Right lung (tissue), 10 donors: ENCODE data around the gene EOMES. TPM values are rescaled to one million over a fixed set of nuclear protein-coding genes. Genes with fewer than 3 reads are reported as not detected.
"Not testable (repeated sequence)": the region's sequence is repeated elsewhere in the genome, so short reads cannot be mapped to it uniquely, and the experiment has no call there.

Experiments used
- DNase-seq, 2 donors: peaks; one replicate each; pipeline ENCODE4 v3.0.0-alpha.2; 2013
- long read RNA-seq, 8 donors: transcript quantifications; one replicate each; lab custom pipeline, GENCODE V29; 2026
- polyA plus RNA-seq, 5 donors: library from polyadenylated mRNA; unstranded; fragments of 120-200 nt; gene quantifications; one replicate each; pipeline versions ENCODE4 v1.2.1 to v1.2.3, GENCODE V29; 2013; ENCODE audit warnings: inconsistent platforms in 1 of 5, low replicate concordance in 1 of 5; ENCODE audit not compliant: insufficient read length in 5 of 5, insufficient read depth in 1 of 5

EOMES gene
- 1 to 10 TPM in 1 of 5 donors, under 1 TPM in 4; 0.28 to 1.1 (median 0.66) TPM for polyA plus RNA-seq
- long read RNA-seq, donor 1, partial matches to known transcripts, result 0 of 1 reads
- long read RNA-seq, donor 1, other reads (novel, unspliced or antisense), result 0 of 1 reads
- long read RNA-seq, donor 2, partial matches to known transcripts, result 0 of 1 reads
- long read RNA-seq, donor 2, other reads (novel, unspliced or antisense), result 0 of 1 reads
- long read RNA-seq, donor 3, partial matches to known transcripts, result 0 of 1 reads
- long read RNA-seq, donor 3, other reads (novel, unspliced or antisense), result 0 of 1 reads
- long read RNA-seq, donor 4, result 0 reads
- long read RNA-seq, donor 5, result 0 reads
- long read RNA-seq, donor 6, result 0 reads
- long read RNA-seq, donor 7, result 0 reads
- long read RNA-seq, donor 8, result 0 reads

DNA sequence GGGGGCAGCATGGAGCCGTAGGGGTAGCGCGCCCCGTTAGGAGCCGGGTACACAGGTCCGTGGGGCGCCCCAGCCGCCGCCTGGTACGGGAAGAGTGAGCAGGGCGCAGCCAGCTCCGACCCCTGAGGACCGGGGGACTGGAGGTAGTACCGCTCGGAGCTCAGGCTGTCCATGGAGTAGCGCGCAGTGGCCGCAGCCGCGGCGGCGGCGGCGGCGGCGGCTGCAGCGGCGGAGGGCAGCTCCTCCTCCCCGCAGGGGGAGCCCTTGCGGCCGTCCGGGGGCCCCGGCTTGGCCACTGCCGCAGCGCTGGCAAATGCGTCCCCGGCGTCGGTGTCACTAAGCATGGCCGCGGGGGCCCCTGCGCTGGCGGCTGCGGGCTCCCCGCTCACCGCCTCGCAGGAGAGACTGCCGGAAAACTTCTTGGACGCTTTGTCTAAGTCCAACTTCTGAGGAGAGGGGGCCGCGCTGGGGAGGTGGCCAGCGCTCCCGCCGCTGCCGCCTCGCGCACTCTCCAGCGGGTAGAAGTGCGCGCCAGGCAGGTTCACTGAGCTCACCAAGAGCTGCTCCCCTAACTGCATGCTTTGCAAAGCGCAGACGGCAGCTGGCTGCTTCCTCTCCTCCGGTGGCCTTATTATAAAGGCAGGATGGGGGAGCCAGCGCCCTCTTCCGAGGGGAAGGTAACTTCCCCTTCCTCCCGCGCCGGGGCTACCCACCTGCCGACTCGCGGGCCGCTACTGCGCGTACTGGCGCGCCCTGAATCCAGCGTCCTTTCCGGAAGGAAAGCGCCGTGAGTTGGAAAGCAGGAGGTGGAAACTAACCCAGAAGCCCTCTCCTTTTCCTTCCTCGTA lies at the start of gene EOMES:
Gene EOMES (minus strand): TSS at position 607 of the 848 bp plus-strand sequence. CDS start 29 bp downstream, at position 578.
- DNase-seq, result no peak

DNA sequence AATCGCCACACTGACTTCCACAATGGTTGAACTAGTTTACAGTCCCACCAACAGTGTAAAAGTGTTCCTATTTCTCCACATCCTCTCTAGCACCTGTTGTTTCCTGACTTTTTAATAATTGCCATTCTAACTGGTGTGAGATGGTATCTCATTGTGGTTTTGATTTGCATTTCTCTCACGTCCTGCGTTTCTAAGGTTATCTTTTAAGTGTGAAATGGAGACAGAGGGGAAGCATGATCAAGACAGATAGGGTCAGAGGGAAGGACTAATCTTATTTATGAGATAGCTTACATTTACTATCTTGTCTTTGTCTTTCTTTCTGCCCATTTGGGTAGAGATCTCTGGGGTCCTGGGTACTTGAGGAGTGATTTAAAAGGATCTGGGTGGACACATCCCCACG lies 48.3 kb upstream of the EOMES start:
- not testable (repeated sequence) for DNase-seq

DNA sequence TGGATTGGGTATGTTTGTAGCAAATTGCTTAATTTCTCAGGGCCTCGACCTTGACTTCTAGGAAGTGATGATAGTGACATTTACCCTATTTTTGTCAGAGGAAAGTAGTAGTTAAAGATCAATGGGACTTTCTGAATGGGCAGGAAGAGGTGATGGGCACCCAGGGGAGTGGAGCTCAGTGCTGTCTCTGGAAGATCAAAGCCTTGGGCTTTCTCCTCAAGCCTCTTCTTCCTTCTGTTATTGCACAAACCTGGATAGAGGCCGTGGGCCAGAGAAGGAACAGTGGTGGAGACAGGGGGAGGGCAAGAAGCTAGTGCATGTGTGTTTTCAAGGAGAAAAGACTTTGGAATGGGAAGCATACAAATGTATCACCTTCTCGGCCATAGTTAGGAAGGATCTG lies 44.9 kb upstream of the EOMES start:
- DNase-seq, result no peak

DNA sequence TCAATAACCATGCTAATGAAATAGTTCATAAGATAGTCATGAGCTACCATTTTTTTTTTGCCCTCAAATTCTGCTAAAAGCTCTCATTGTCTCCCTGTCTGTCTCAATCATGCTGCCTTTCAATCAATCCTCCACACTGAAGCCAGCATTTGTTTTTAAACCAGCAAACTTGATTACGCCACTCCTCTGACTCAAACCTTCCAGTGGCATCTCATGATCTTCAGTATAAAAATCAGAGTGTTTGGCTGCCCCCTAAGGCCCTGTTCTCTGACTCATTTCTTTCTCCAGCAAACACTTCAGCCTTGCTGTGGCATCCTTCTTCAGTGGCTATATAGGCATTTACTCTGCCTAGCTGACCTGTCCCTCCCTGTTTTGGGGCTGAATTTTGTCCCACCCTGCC lies 36.0 kb upstream of the EOMES start:
- no peak for DNase-seq

DNA sequence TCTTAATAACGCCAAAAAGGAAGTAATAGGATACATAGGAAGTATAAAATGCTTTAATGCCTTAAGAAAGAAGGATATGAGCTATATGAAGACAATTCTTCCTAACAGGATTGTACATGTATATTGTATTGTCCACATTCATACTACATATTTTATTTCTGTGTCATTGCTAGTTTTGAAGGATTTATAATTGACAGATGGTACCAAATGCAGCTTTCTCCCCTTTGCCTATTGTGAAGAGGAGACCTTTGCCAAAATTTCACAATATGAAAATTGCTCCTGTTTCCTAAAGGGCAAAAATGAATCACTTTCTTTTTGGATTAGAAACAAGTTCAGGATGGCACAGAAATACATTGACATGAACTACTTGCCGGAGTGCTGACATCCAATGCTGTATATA lies 34.8 kb upstream of the EOMES start:
- no peak for DNase-seq

DNA sequence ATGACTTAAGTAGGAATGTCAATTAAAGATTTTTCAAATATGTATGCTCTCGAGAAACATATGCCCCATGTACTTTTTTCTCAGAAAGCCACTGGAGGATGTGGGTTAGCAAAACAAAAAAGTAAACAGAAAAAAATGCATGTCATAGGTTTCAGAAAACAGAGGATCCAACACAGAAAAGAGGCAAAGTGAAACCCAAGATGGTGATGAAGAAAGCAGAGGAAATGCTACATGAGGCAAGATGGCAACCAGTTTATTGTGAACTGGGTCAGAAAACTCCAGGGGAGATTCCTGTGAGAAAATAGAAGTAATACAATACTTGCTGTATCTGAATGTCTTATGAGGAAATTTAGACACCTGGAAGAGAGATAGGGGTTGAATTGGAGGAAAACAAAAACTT lies 30.8 kb upstream of the EOMES start:
- no peak for DNase-seq

DNA sequence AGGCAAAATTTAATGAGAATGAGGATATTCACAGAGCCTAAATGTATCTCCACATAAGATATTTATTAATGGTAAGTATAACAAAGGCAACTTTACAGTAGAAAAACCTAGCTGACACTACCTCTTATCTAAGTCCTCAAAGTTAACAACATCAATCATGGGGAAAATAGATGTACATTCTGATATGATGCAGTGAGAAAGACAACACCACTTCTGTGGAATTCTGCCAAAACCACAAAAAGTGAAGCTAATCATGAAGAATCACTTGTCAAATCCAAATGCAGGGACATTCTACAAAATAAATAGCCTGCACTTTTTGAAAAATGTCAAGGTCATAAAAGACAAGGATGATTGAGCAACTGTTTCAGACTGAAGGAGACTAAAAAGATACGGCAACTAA lies 27.5 kb upstream of the EOMES start:
- DNase-seq, result no peak

DNA sequence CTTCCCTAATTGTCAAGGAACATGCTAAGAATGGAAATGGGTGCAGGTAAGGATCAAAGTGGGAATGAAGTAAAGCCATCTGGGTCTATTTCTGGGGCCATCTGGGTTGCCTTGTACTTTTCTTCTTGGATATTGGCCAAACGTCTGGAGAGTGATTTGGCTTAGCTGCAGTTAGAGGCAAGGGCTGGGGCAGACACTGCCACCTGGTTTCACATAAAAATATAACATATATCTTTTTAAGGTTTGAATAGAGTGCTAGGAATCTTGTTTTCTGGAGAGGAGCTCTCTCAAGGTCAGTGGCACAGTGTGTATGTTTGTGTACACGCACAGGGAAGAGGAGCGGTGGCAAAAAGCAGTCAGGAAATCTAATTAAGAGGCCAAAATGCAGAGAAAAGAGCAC lies 24.7 kb upstream of the EOMES start:
- DNase-seq, result no peak

DNA sequence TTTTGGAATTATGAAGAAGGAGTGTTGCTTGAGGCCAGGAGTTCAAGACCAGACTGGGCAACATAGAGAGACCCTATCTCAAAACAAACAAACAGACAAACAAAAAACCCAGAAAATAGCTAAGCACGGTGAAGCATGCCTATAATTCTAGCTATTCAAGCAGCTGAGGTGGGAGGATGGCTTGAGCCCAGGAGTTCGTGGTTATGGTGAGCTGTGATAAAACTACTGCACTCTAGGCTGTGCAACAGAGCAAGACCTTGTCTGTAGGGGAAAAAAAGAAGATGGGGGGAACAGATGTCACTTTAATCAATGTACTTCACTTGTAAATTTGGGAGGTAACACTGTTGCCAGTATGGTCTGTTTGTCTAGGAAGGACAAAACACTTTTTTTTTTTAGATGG lies 18.7 kb upstream of the EOMES start:
- no peak for DNase-seq

DNA sequence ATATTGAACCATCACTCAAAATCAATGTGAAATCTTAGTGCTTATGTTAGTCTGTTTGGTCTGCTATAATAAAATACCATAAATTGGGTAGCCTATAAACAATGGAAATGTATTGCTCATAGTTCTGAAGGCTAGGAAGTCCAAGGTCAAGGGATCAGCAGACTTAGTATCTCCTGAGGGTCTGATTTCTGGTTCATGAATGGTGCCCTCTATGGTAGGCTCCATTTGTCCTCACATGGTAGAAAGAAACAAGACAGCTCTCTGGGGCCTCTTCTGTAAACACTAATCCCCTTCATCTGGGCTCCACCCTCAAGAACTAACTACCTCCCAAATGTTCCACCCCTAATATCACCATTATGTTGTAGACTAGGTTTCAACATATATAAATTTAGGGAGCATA lies 15.0 kb upstream of the EOMES start:
- DNase-seq, result no peak

DNA sequence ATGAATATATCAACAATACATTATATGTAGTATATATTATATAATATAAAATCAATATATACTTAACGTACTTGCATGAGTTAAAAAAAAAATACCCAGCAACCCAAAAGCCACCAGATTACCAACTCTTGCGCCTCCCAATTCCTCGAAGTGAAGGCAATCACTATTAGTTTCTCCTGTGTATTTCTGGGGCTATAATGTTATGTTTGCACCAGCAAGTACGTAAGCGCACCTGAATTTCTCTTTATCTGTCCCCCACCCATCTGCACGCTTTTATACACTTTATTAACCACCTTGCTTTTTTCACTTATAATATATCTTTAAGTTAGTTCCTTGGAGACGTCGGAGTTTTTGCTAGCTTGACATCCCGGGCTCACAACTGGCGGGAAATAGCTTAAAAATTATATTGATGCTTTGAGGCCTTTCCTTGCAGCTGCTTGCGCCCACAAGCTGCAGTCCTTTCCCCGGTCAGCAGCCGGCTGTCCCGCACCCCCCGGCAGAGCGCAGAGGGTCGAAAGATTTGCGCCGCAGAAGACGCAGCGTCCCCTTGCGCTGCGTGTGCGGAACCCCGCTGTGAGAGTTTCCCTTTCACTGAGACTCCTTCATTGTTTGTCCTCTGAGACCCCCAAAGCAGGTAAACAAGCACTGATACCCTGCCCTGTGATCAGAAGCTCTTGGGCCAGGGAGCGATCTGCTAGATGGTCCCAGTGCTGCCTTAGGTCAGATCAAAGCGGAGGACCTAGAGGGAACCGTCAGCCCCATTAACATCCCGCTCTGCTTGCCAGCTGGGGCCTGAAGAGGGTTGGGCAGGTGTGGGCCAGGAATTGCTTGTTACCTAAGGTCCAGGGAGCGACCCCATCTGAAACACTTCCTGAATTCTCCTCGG lies 8.9 kb upstream of the EOMES start:
- no peak for DNase-seq

DNA sequence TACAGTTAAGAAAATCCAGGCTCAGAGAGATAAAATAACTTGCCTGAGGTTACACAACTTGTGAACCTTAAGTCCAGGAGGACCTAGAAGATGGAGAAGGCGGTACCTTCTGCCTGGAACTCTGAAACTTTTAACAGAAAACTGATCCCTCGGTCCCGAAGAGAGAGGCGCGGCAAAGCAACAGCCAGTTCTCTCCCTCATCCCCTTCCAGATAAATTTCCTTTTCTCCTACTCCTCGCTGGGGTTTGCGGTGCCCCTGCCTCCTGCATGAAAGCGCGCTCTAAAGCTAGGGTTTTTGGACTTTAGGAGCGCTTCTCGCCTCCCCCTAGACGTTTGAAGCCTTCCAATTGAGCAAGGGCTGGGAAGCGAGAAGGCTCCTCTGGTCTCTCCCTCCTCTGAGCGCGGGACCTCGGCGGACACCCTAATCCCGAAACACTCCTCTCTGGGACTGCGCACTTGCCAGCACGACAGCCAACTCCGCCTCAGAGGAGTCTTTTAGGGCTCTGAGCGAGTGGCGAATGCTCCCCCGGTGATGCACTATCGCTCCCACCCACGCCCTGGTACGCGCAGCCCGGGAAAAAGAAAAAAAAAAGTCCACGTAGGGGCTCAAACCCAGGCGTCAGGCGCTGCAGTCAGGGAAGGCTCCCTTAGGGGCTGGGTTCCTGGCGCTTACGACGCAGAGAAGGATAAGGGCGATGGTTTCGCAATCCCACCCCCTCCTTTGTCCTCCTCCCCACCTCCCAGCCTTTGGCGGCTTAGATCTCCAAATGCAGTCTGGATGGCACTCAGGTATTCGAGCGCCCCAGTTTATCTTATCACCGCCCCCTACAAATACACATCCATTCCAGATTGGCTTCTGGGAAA lies 7.9 kb upstream of the EOMES start:
- DNase-seq, result no peak

DNA sequence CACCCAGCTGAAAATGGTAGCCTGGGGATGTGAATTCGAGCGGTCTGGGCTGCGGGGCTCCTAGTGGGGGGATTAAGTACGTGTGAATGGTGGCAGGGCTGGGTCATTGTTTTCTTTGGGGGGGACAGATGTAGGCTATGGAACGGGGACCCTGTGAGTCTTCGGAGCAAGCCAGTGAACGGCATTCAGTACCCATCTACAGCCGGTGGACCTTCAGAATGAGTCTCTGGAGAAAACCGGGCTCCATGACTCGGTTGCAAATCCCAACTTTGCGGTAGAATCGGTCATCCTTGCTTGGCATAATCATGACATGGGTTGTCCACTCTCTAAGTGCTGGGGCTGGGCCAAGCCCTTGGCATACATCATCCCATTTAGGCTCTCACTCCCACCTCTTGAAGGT lies 7.2 kb upstream of the EOMES start:
- no peak for DNase-seq

DNA sequence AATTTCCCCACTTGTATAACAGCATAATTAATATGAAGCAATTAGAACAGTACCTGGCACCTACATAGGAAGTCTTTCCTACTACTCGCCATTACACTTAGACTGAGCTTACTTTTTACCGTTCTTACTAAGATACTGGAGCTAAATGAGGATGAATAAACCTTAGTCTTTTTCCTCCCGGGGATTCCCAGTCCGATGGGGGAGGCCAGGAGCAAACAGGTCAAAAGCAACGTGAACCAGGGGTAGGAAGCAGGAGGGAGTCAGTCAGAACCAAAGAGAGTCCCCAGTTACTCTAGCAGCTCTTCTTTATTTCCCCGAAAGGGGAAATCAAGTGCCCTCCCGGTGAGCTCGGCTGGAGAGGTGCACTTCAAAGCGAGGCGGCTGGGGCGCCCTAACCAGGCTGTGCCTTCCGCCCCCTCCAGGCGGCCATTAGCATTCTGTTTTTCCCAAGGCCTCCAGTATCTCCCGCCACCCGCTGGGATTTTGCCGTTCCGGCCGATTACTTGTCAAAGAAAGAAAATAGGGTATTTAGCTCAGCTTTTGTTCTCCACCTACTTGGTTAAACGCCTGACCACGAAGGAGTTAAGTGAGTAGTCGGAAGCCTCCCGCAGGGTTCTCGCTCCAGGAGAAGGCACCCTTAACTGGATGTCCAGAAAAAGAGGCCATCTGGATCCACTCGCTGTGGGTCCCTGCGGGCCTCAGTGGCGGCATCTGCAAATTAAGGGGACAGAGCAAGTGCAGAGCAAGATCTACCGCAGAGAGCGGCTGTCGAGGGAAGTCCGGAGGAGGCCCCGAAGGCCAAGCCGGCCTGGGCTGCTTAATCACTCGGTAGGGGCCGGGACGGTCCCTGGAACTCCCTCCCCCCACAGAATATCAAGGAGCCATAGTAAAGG lies 6.3 kb upstream of the EOMES start:
- DNase-seq, result no peak

DNA sequence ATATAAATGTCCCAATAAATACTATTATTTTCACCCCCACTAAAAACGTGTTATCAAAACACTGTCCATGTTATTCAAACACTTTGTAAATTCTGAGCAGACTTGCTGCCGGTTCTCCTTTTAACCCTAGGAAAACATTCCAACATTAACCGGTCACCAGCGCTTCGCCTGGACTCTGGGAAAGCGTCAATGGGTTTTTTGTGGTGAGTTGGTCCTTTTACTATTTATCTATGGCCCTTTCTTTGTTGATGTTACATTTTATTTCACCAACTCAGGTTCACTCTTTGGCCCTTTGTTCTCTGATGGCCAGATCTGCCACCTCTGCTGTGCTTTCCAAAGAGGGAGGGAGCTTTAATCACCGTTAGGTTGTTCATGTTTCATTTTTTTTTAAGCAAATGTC lies 4.1 kb upstream of the EOMES start:
- no peak for DNase-seq

DNA sequence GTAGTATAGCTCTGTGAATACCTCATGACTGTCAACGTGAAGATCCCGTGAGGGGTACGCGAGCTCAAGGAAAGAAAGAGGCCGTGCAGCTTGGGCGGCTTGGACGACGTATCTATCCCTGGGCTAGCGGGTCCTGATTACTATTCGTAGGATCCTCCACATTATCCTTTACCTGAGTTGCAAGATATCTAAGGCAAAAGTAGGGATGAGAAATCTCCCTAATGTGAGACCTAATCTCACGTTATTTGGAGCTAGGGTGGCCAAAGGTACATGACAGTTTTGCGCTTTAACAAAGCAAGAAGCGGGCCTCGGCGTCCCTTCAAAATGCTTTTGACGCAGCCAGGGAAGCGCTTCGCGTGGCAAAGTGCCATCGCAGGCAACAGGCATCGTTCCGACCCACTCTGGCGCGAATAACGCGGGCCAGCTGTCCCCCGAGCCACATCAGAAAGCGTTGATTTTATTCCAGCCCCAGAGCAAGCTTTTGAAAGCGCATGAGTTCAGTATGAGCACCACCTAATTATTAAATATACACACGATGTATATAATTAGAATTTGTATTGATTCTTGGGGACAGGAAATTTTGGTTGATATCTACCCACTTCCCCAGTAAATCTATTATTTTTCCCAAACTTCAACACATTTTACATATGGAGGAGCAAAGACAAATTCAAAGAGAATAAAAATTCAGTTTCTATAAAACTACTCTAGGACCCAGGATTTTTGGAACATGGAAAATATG lies 2.5 kb upstream of the EOMES start:
- DNase-seq, result no peak

DNA sequence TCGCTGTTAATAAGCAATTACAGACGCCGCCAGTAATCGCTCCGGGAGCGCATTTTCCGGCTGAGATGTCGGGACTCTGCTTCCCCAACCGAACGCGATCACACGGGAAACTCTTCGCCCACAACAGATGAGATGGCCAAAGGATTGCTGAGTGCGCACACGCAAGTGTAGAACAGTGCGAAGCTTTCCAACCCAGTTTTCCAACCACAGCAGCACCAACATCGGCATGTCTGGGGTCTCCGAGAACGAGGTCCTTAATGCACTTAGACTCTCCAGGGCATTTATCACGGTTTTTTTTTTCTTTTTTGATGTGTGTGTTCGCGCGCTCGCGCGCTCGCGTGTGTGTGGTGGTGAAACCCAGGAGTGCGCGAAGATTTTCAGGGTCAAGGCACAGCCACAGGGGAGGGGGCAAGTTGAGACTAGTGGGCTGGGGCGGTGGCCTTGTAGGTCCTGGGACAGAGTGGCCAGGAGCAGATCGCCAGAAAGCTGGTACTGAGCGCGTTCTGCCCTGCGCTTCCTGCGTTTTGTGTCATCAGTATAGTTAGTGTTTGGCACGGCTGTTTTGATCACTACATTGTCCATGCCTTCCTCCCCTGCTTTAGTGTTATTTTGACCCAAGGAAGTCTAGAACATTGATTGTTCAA lies 1.8 kb upstream of the EOMES start:
- DNase-seq, result no peak

DNA sequence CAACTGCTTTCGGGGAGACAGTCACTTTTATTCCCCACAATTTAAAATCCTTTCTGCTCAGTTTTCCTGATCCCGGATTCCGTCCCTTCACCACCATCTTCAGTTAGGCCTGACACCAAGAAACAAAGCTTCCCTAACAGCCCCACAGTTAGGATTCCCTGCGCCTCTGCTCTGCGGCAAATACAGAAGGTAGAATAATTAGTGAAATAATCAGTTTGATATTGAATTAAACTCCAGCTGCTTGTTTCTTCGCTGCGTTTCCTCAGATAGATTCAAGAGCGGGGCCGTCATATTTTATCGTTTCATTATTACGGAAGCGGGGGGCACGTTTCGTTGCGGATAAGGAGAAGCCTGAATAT lies 1.3 kb upstream of the EOMES start:
- DNase-seq, result no peak

DNA sequence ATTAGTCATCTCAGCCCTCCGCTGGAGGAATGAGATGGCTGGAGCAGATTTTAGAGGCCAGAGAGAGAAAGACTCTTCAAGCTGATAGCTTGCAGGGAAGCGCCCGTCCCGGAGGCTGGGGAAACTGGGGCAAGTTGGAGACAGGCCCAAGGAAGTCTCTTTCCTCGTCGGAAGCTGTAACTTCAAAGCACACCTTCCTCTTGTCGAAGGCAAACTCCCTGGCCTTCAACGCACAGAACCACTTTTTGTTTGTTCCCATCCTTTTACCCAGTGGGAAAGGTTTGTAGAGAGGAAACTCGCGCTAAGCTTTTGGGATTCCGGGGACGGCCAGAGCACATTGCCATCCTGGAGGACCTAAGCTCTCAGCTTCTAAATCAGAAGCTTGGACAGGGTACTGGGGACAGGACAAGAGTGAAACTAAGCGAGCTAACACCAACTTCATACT lies 900 bp upstream of the EOMES start:
- DNase-seq, result no peak
